Esophagus squamous epithelium (tissue), 5 donors: ENCODE results near the gene PAGE2B. TPM values are rescaled to one million over a fixed set of nuclear protein-coding genes. Genes with fewer than 3 reads are reported as not detected.
"Not testable (repeated sequence)": the region's sequence is repeated elsewhere in the genome, so short reads cannot be mapped to it uniquely, and the experiment has no call there.

Experiments used
- DNase-seq: peaks from one replicate; lab custom pipeline; 2025; lab: John Stamatoyannopoulos, UW
- H3K27ac ChIP-seq, 4 donors: fragments of 200-600 bp; sonication (generic); one replicate each; pipeline ENCODE4 v1.5.1; 2016 to 2019; ENCODE audit warnings: mild to moderate bottlenecking in 1 of 4
- H3K27me3 ChIP-seq, 4 donors: fragments of 200-600 bp; sonication (generic); 1 replicate in 3 of 4; 2 replicates in 1 of 4; pipeline versions ENCODE4 v1.5.1 to v1.6.0; 2017 to 2021; ENCODE audit warnings: antibody characterized with exemption in 1 of 4
- H3K36me3 ChIP-seq, 3 donors: fragments of 200-600 bp; sonication (generic); one replicate each; pipeline ENCODE4 v1.5.1; 2016 to 2019
- H3K4me1 ChIP-seq, 3 donors: fragments of 200-600 bp; sonication (generic); one replicate each; pipeline ENCODE4 v1.5.1; 2017 to 2019
- H3K4me3 ChIP-seq, 4 donors: fragments of 200-600 bp; sonication (generic); 1 replicate in 3 of 4; 2 replicates in 1 of 4; pipeline ENCODE4 v1.5.1; 2016 to 2019; ENCODE audit warnings: mild to moderate bottlenecking in 2 of 4, moderate library complexity in 1 of 4
- H3K9me3 ChIP-seq, 3 donors: fragments of 200-600 bp; sonication (generic); one replicate each; pipeline ENCODE4 v1.5.1; 2016 to 2019
- POLR2A ChIP-seq, 4 donors: fragments of 450-650 bp; IDR thresholded peaks; one replicate each; pipeline ENCODE4 v1.6.1; 2017; ENCODE audit warnings: antibody characterized with exemption in 4 of 4, mild to moderate bottlenecking in 4 of 4, moderate library complexity in 3 of 4
- WGBS, 2 donors: methylation state at CpG; one replicate each; pipeline ENCODE4 v1.1.5; 2018; 5-methylcytosine and 5-hydroxymethylcytosine counted together
- intact Hi-C: fragments of 100-400 bp; cut with DNase I; formaldehyde crosslinking; loops from one replicate; pipeline ENCODE4 v1.15.0; 2022
- total RNA-seq, 4 donors: library from RNA; depleted of rRNA; stranded (reverse); fragments of >200 nt; gene quantifications; one replicate each; pipeline ENCODE4 v1.1.0, GENCODE V29; 2016
- TF ChIP-seq, protein P1 (sequence below), 6 experiments: fragments of 450-650 bp in 4 of 6; fragments of 200-600 bp in 2 of 6; sonication (generic) in 2 of 6; IDR thresholded peaks; one replicate each; pipeline ENCODE4 v1.5.1; 2016 to 2019; ENCODE audit warnings: antibody characterized with exemption in 6 of 6, mild to moderate bottlenecking in 4 of 6, moderate library complexity in 4 of 6
- donor health status: DM: yes; HTN: yes; CAD: no.

PAGE2B gene
- total RNA-seq, 4 donors from 2014 or later = not detected

- Histone ChIP-seq H3K27me3 (no peaks in the 10 kb centered on the region), H3K36me3 (no peaks in the 10 kb centered on the region), H3K4me1 (no peaks in the 10 kb centered on the region), H3K9me3 (no peaks in the 10 kb centered on the region), H3K4me3 (peak overlapping the region in 2 of 4 donors; percentile 6 to 14), H3K27ac (no peak overlapping the region)
- TF ChIP-seq, protein P1, sequence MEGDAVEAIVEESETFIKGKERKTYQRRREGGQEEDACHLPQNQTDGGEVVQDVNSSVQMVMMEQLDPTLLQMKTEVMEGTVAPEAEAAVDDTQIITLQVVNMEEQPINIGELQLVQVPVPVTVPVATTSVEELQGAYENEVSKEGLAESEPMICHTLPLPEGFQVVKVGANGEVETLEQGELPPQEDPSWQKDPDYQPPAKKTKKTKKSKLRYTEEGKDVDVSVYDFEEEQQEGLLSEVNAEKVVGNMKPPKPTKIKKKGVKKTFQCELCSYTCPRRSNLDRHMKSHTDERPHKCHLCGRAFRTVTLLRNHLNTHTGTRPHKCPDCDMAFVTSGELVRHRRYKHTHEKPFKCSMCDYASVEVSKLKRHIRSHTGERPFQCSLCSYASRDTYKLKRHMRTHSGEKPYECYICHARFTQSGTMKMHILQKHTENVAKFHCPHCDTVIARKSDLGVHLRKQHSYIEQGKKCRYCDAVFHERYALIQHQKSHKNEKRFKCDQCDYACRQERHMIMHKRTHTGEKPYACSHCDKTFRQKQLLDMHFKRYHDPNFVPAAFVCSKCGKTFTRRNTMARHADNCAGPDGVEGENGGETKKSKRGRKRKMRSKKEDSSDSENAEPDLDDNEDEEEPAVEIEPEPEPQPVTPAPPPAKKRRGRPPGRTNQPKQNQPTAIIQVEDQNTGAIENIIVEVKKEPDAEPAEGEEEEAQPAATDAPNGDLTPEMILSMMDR (IDR thresholded peaks at IDR 0.05) = no peak
- no peak for TF ChIP-seq POLR2A (IDR thresholded peaks at IDR 0.05)
- intact Hi-C loops = loop anchor here (10.0 kb wide), 1 partner anchor 162 kb away; no protein-coding TSS in a partner anchor
- 18 to 33% methylated on average over 3 to 7 of the region's 7 CpGs for WGBS, 2 donors
- DNase-seq = no peak
Measured at GRCh38 chrX:55056820-55057674, 17.8 kb upstream of the PAGE2B start.

GRCh38 chrX:55057675-55058249 lies 17.1 kb upstream of the PAGE2B start:
- no peaks in the 10 kb centered on the region for H3K9me3 ChIP-seq
- no peaks in the 10 kb centered on the region for H3K4me1 ChIP-seq
- no peak overlapping the region for H3K27ac ChIP-seq
- 18 to 26% methylated on average over 5 of the region's 5 CpGs for WGBS, 2 donors
- intact Hi-C loops = loop anchor here (10.0 kb wide), 1 partner anchor 163 kb away; no protein-coding TSS in a partner anchor
- DNase-seq = no peak
- TF ChIP-seq, protein P1 (IDR thresholded peaks at IDR 0.05) = peak; percentile 43 to 76 (median 62)
- TF ChIP-seq POLR2A (IDR thresholded peaks at IDR 0.05) = no peak
- H3K4me3 ChIP-seq = peak overlapping the region in 2 of 4 donors; percentile 6 to 14
- no peaks in the 10 kb centered on the region for H3K27me3 ChIP-seq
- no peaks in the 10 kb centered on the region for H3K36me3 ChIP-seq

GRCh38 chrX:55067180-55067579 lies 7.7 kb upstream of the PAGE2B start:
- WGBS, 2 donors = 67% methylated on average over 2 of the region's 2 CpGs; no CpG with 5 or more reads in 1 of the 2 donors
- H3K9me3 ChIP-seq, H3K4me3 ChIP-seq, H3K27ac ChIP-seq, DNase-seq, H3K4me1 ChIP-seq, H3K36me3 ChIP-seq, intact Hi-C loops, H3K27me3 ChIP-seq: not testable (repeated sequence)

DNA sequence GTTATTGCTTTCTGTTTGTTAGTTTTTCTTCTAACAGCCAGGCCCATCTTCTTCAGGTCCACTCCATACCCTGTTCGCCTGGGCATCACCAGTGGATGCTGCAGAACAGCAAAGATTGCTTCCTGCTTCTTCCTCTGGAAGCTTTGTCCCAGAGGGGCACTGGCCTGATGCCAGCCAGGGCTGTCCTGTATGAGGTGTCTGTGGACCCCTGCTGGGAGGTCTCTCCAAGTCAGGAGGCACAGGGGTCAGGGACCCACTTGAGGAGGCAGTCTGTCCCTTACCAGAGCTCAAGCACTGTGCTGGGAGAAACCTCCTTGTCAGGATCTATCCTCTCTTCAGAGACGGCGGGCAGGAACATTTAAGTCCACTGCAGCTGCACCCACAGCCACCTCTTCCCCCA lies 2.5 kb upstream of the PAGE2B start:
- Histone ChIP-seq H3K27ac (no peak overlapping the region), H3K9me3 (no peaks in the 10 kb centered on the region), H3K27me3 (no peaks in the 10 kb centered on the region), H3K36me3 (no peaks in the 10 kb centered on the region), H3K4me3 (no peak overlapping the region), H3K4me1 (no peaks in the 10 kb centered on the region)
- intact Hi-C loops = no loop called here
- 67% methylated on average over 1 of the region's 3 CpGs; no CpG with 5 or more reads in 1 of the 2 donors for WGBS, 2 donors
- no peak for DNase-seq
- TF ChIP-seq, protein P1 (IDR thresholded peaks at IDR 0.05) = no peak
- TF ChIP-seq POLR2A (IDR thresholded peaks at IDR 0.05) = no peak

DNA sequence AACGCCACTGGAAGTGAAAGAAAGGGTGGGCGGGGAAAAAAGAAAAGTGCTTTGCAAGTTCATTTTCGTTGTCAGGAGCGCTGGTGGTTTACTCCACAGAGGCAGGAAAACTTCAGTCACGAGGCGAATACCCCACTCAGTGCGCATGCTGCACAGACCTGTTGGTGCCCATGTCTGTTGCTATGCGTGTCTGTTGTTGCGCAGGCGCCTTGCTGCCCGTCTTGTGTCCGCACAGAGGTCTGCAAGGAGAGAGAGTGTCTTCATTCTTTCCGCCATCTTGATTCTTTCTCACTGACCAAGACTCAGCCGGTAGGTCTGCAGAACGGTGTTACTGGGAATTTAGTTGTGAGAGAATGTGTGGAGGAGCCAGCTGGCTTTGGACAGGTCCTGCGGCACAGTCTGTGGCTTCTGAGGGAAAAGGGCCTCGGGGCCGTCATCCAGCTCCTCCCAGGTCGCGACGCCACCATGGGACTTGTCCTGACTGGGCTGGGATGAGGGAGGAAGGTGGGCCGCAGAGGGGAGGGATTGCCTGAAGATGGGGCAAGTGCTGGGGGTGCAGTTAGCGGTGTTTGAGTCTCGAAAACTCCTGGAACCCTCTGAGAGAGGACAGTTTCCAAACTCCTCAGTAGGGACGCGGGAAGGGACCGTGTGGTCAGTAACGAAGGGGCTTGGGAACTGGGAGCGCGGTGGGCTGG lies 14.1 kb downstream of the PAGE2B start, which contains the start of gene PAGE2:
Gene PAGE2, plus strand, starts transcription at position 224 of the 695 bp plus-strand sequence. CDS start 1,003 bp downstream, outside the sequence.
- Histone ChIP-seq H3K4me3 (no peak within 1 kb of the TSS), H3K4me1 (no peaks in the 10 kb centered on the region), H3K27ac (no peak within 1 kb of the TSS), H3K27me3 (no peaks in the 10 kb centered on the region), H3K36me3 (no peaks in the 10 kb centered on the region), H3K9me3 (no peaks in the 10 kb centered on the region)
- intact Hi-C loops = no loop called here
- no peak for DNase-seq
- 90% methylated on average over 15 to 25 of the region's 30 CpGs for WGBS, 2 donors
- no peak for TF ChIP-seq POLR2A (IDR thresholded peaks at IDR 0.05)
- TF ChIP-seq, protein P1 (IDR thresholded peaks at IDR 0.05) = no peak
